Liver (tissue), 3 donors: ENCODE data around the gene CYREN.

ENCODE experiments used
- FOXA2 ChIP-seq: IDR thresholded peaks from 2 replicates; pipeline ENCODE4 v1.6.1; 2016; ENCODE audit warnings: antibody characterized with exemption
- GABPA ChIP-seq, 2 donors: IDR thresholded peaks in 1 of 2; conservative IDR thresholded peaks in 1 of 2; 2 replicates each; pipeline ENCODE4 v1.6.1; 2016; ENCODE audit warnings: antibody characterized with exemption in 2 of 2, mild to moderate bottlenecking in 1 of 2, moderate library complexity in 1 of 2
- HNF4A ChIP-seq, 2 donors: conservative IDR thresholded peaks; 2 replicates each; pipeline ENCODE4 v1.6.1; 2016; ENCODE audit warnings: antibody characterized with exemption in 2 of 2, mild to moderate bottlenecking in 2 of 2
- JUND ChIP-seq, 2 donors: IDR thresholded peaks; 2 replicates each; pipeline ENCODE4 v1.6.1; 2016; ENCODE audit warnings: antibody characterized with exemption in 2 of 2
- MAX ChIP-seq: IDR thresholded peaks from 2 replicates; pipeline ENCODE4 v1.6.1; 2016; ENCODE audit warnings: antibody characterized with exemption
- RAD21 ChIP-seq, 2 donors: IDR thresholded peaks; 2 replicates each; pipeline ENCODE4 v1.6.1; 2016; ENCODE audit warnings: antibody characterized with exemption in 2 of 2, mild to moderate bottlenecking in 2 of 2
- REST ChIP-seq: IDR thresholded peaks from 2 replicates; pipeline ENCODE4 v1.6.1; 2016; ENCODE audit warnings: antibody characterized with exemption, mild to moderate bottlenecking
- TAF1 ChIP-seq: conservative IDR thresholded peaks from 2 replicates; pipeline ENCODE4 v1.6.1; 2016; ENCODE audit warnings: antibody characterized with exemption, mild to moderate bottlenecking
- YY1 ChIP-seq: IDR thresholded peaks from 2 replicates; pipeline ENCODE4 v1.6.1; 2016; ENCODE audit warnings: antibody characterized with exemption, mild to moderate bottlenecking
- TF ChIP-seq, protein P1 (sequence below): fragments of 150-350 bp; IDR thresholded peaks from 2 replicates; pipeline ENCODE4 v1.5.1; 2017; ENCODE audit warnings: improper control_type of control experiment, low read depth, low read length; ENCODE audit not compliant: missing input control
- donor health status: healthy.
- donor health status: healthy.

- TF ChIP-seq, protein P1, sequence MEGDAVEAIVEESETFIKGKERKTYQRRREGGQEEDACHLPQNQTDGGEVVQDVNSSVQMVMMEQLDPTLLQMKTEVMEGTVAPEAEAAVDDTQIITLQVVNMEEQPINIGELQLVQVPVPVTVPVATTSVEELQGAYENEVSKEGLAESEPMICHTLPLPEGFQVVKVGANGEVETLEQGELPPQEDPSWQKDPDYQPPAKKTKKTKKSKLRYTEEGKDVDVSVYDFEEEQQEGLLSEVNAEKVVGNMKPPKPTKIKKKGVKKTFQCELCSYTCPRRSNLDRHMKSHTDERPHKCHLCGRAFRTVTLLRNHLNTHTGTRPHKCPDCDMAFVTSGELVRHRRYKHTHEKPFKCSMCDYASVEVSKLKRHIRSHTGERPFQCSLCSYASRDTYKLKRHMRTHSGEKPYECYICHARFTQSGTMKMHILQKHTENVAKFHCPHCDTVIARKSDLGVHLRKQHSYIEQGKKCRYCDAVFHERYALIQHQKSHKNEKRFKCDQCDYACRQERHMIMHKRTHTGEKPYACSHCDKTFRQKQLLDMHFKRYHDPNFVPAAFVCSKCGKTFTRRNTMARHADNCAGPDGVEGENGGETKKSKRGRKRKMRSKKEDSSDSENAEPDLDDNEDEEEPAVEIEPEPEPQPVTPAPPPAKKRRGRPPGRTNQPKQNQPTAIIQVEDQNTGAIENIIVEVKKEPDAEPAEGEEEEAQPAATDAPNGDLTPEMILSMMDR, result peak; percentile 9
- TF ChIP-seq GABPA (IDR thresholded peaks at IDR 0.05 in 1 of 2, conservative IDR thresholded peaks at IDR 0.05 in 1 of 2), result no peak
- no peak for TF ChIP-seq RAD21 (IDR thresholded peaks at IDR 0.05)
- TF ChIP-seq TAF1, result no peak
- no peak for TF ChIP-seq YY1
- TF ChIP-seq FOXA2, result no peak
- TF ChIP-seq MAX, result no peak
- no peak for TF ChIP-seq REST
- no peak for TF ChIP-seq HNF4A (conservative IDR thresholded peaks at IDR 0.05)
- TF ChIP-seq JUND (IDR thresholded peaks at IDR 0.05), result no peak
Measured at GRCh38 chr7:135164357-135165061, 6.0 kb downstream of the CYREN start.
